B cell (primary cell): ENCODE results near the gene ACTN2.

ENCODE experiments used
- EZH2 ChIP-seq: IDR thresholded peaks from 2 replicates; pipeline ENCODE4 v1.6.1; 2012; ENCODE audit warnings: borderline replicate concordance, low read depth, mild to moderate bottlenecking, moderate library complexity, low read length; ENCODE audit not compliant: insufficient read depth, poor library complexity, severe bottlenecking
- TF ChIP-seq, protein P1 (sequence below): fragments of 200-600 bp; IDR thresholded peaks from one replicate; pipeline ENCODE4 v1.8.0; 2022; ENCODE audit warnings: antibody characterized with exemption, mild to moderate bottlenecking

DNA sequence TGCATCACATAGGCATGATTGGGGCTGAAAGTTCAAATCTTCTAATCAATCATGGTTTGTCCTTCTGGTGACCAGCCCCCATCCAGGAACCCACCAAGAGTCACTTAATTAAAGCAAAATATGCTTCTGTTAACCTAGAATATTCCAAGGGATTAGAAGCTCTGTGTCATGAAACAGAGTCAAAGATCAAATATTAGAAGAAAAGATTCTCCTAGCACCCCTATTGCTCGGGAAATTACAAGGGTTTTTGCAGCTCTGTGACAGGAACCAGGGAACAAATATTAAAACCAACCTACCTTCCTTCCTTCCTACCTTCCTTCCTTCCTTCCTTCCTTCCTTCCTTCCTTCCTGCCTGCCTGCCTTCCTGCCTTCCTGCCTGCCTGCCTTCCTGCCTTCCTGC is 31.8 kb upstream of the ACTN2 start:
- TF ChIP-seq, protein P1, sequence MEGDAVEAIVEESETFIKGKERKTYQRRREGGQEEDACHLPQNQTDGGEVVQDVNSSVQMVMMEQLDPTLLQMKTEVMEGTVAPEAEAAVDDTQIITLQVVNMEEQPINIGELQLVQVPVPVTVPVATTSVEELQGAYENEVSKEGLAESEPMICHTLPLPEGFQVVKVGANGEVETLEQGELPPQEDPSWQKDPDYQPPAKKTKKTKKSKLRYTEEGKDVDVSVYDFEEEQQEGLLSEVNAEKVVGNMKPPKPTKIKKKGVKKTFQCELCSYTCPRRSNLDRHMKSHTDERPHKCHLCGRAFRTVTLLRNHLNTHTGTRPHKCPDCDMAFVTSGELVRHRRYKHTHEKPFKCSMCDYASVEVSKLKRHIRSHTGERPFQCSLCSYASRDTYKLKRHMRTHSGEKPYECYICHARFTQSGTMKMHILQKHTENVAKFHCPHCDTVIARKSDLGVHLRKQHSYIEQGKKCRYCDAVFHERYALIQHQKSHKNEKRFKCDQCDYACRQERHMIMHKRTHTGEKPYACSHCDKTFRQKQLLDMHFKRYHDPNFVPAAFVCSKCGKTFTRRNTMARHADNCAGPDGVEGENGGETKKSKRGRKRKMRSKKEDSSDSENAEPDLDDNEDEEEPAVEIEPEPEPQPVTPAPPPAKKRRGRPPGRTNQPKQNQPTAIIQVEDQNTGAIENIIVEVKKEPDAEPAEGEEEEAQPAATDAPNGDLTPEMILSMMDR: no peak
- TF ChIP-seq EZH2: no peak
